Measurements from ENCODE around the gene CIC. TPM values are rescaled to one million over a fixed set of nuclear protein-coding genes. Genes with fewer than 3 reads are reported as not detected.

Gene CIC
- total and polyA plus RNA-seq, 9 of the 15 experiments (the other 6 are each of a cell fraction or from before 2014, with no cell fraction given), result 0.07 to 44.7 (median 8.6) TPM

DNA sequence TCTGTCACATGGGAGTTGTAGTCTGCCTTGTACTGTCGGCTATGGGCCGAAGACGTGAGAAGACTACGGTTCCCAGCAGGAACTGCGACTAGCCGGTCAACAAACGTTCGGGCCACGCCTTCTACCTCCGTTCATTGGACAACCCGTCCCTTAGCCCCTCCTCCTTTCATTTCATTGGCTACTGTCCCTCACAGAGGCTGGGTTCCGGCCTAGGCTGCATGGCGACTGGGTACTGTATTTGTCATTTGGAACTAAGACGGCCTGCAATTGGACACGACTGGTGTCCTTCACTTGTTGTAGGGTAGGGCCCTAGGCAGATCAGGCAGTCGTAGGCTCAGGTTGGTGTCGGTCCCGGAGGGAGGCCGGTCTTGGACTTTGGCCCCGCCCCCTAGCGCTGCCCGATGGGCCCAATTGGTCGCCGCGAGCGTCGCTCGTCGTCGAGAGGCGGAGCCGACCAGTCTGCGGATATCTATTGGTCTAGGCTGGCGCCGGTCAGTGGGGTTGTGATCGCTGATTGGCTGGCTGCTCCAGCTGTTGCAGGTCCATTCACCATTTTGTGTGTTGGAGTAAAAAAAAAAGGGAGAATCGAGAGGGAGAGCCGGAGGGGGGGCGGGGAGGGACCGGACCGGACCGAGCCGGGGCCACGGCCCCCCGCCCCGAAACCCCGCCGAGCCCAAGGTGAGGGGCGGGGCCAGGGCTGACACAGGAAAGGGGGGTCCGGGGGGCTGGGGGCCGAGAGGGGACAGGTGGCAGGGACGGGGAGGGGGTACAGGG lies at the start of gene CIC (continued):
- TF ChIP-seq, protein P1, sequence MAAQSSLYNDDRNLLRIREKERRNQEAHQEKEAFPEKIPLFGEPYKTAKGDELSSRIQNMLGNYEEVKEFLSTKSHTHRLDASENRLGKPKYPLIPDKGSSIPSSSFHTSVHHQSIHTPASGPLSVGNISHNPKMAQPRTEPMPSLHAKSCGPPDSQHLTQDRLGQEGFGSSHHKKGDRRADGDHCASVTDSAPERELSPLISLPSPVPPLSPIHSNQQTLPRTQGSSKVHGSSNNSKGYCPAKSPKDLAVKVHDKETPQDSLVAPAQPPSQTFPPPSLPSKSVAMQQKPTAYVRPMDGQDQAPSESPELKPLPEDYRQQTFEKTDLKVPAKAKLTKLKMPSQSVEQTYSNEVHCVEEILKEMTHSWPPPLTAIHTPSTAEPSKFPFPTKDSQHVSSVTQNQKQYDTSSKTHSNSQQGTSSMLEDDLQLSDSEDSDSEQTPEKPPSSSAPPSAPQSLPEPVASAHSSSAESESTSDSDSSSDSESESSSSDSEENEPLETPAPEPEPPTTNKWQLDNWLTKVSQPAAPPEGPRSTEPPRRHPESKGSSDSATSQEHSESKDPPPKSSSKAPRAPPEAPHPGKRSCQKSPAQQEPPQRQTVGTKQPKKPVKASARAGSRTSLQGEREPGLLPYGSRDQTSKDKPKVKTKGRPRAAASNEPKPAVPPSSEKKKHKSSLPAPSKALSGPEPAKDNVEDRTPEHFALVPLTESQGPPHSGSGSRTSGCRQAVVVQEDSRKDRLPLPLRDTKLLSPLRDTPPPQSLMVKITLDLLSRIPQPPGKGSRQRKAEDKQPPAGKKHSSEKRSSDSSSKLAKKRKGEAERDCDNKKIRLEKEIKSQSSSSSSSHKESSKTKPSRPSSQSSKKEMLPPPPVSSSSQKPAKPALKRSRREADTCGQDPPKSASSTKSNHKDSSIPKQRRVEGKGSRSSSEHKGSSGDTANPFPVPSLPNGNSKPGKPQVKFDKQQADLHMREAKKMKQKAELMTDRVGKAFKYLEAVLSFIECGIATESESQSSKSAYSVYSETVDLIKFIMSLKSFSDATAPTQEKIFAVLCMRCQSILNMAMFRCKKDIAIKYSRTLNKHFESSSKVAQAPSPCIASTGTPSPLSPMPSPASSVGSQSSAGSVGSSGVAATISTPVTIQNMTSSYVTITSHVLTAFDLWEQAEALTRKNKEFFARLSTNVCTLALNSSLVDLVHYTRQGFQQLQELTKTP (IDR thresholded peaks at IDR 0.05; ENCODE audit: low read depth in 1 of 2, partially characterized antibody in 2 of 2), result peak; percentile 19 to 99
- TF ChIP-seq RBM39 (optimal IDR thresholded peaks at IDR 0.05; ENCODE audit: low read depth, low read length), result no peak
- TF ChIP-seq, protein P2, sequence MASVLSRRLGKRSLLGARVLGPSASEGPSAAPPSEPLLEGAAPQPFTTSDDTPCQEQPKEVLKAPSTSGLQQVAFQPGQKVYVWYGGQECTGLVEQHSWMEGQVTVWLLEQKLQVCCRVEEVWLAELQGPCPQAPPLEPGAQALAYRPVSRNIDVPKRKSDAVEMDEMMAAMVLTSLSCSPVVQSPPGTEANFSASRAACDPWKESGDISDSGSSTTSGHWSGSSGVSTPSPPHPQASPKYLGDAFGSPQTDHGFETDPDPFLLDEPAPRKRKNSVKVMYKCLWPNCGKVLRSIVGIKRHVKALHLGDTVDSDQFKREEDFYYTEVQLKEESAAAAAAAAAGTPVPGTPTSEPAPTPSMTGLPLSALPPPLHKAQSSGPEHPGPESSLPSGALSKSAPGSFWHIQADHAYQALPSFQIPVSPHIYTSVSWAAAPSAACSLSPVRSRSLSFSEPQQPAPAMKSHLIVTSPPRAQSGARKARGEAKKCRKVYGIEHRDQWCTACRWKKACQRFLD (CRISPR knock-in tag; IDR thresholded peaks at IDR 0.05), result no peak; the same call in 1 of the 2 replicates
- no peak for TF ChIP-seq ARHGAP35 (IDR thresholded peaks at IDR 0.05; ENCODE audit: partially characterized antibody)
- TF ChIP-seq C11orf30 (IDR thresholded peaks at IDR 0.05; ENCODE audit: low read depth), result no peak; the same call in 1 of the 2 replicates
- TF ChIP-seq, protein P3, sequence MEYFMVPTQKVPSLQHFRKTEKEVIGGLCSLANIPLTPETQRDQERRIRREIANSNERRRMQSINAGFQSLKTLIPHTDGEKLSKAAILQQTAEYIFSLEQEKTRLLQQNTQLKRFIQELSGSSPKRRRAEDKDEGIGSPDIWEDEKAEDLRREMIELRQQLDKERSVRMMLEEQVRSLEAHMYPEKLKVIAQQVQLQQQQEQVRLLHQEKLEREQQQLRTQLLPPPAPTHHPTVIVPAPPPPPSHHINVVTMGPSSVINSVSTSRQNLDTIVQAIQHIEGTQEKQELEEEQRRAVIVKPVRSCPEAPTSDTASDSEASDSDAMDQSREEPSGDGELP (CRISPR knock-in tag; IDR thresholded peaks at IDR 0.05; ENCODE audit: borderline replicate concordance), result peak; percentile 99
- peak; percentile 33 for TF ChIP-seq L3MBTL2 (IDR thresholded peaks at IDR 0.05)
- no peak for TF ChIP-seq ZNF436 (CRISPR knock-in tag; IDR thresholded peaks at IDR 0.05)
- TF ChIP-seq, protein P4, sequence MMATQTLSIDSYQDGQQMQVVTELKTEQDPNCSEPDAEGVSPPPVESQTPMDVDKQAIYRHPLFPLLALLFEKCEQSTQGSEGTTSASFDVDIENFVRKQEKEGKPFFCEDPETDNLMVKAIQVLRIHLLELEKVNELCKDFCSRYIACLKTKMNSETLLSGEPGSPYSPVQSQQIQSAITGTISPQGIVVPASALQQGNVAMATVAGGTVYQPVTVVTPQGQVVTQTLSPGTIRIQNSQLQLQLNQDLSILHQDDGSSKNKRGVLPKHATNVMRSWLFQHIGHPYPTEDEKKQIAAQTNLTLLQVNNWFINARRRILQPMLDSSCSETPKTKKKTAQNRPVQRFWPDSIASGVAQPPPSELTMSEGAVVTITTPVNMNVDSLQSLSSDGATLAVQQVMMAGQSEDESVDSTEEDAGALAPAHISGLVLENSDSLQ (IDR thresholded peaks at IDR 0.05), result peak; percentile 100
- no peak for TF ChIP-seq NFIC (IDR thresholded peaks at IDR 0.05)
- no peak for TF ChIP-seq TAF15 (IDR thresholded peaks at IDR 0.05; ENCODE audit: low read depth, low read length)
- no peak for TF ChIP-seq ZSCAN29 (IDR thresholded peaks at IDR 0.05)
- TF ChIP-seq MEF2D (tag; conservative IDR thresholded peaks at IDR 0.05; ENCODE audit: low read depth), result no peak
- peak; percentile 73 to 81 for TF ChIP-seq NRF1 (conservative IDR thresholded peaks at IDR 0.05 in 1 of 2, IDR thresholded peaks at IDR 0.05 in 1 of 2)
- TF ChIP-seq GABPA (tag; conservative IDR thresholded peaks at IDR 0.05; ENCODE audit: low read depth), result peak; percentile 93
- peak; percentile 25 to 36; a peak in 2 of 4 replicates for TF ChIP-seq FOXK2 (conservative IDR thresholded peaks at IDR 0.05 in 1 of 2, IDR thresholded peaks at IDR 0.05 in 1 of 2; ENCODE audit: low read depth in 2 of 2)
- no peak for TF ChIP-seq MCM2 (IDR thresholded peaks at IDR 0.05; ENCODE audit: low read depth)
- TF ChIP-seq U2AF1 (optimal IDR thresholded peaks at IDR 0.05; ENCODE audit: low read depth, low read length), result no peak
- no peak for TF ChIP-seq ZNF75A (CRISPR knock-in tag; IDR thresholded peaks at IDR 0.05)
- TF ChIP-seq NEUROD1 (IDR thresholded peaks at IDR 0.05; ENCODE audit: borderline replicate concordance, low read depth, low read length, partially characterized antibody), result peak; percentile 99
